ENCODE results near the gene SLC6A11. TPM values are rescaled to one million over a fixed set of nuclear protein-coding genes. Genes with fewer than 3 reads are reported as not detected.

The SLC6A11 gene
- total RNA-seq, 4 donors from 2014 or later = not detected

DNA sequence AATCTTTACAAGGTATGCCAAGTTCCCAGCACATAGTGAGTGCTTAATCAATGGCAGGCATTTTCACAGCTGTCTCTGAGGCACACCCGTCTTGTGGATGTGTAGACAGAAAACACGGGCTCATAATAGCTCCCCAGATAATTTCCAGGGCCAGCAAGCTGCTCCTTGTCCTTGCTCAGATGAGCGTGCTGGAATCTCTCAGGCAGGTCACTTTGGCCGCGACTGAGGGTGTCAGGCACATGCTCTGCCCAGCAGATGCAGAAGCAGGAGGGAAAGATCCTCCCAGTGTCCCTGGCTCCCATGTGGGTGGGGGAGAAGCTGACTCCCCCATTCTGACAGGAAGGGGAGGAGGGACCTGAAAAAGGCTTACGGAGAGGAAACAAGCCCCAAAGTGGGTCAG is 141.0 kb downstream of the SLC6A11 start:
- Histone ChIP-seq H3K9me3 (no peaks in the 10 kb centered on the region), H3K36me3 (no peaks in the 10 kb centered on the region), H3K4me1 (peaks cover 35 to 41% of the 10 kb centered on the region in 2 donors), H3K27me3 (no peaks in the 10 kb centered on the region), H3K4me3 (no peak overlapping the region), H3K27ac (peak overlapping the region; percentile 61 to 73 (median 69))
- intact Hi-C loops (cut with DNase I; ENCODE audit: low total_unique reads) (no loop called here), in situ Hi-C loops (cut with MboI; ENCODE audit: low sequenced_read_pairs in 4 of 4) (loop anchor here in 2 of 4 donors (10.0 to 25.0 kb wide), 2 partner anchors 98 to 705 kb away; no protein-coding TSS in a partner anchor)
- TF ChIP-seq CTCF (IDR thresholded peaks at IDR 0.05 in 4 of 5, conservative IDR thresholded peaks at IDR 0.05 in 1 of 5) (no peak), POLR2A (IDR thresholded peaks at IDR 0.05) (no peak)
- ATAC-seq (peak; percentile 50 to 54), DNase-seq (peak; percentile 56 to 66)

- intact Hi-C loops (cut with DNase I; ENCODE audit: low total_unique reads) = no loop called here
- Histone ChIP-seq H3K4me1 (peaks cover 35 to 41% of the 10 kb centered on the region in 2 donors), H3K27me3 (no peaks in the 10 kb centered on the region), H3K27ac (peak overlapping the region; percentile 61 to 73 (median 69)), H3K4me3 (no peak overlapping the region), H3K9me3 (no peaks in the 10 kb centered on the region), H3K36me3 (no peaks in the 10 kb centered on the region)
- ATAC-seq (peak; percentile 92 to 94), DNase-seq (peak; percentile 80 to 90)
- in situ Hi-C loops (cut with MboI; ENCODE audit: low sequenced_read_pairs in 4 of 4) = loop anchor here in 2 of 4 donors (10.0 to 25.0 kb wide), 2 partner anchors 97 to 704 kb away; no protein-coding TSS in a partner anchor
- TF ChIP-seq POLR2A (IDR thresholded peaks at IDR 0.05) (no peak), CTCF (IDR thresholded peaks at IDR 0.05 in 4 of 5, conservative IDR thresholded peaks at IDR 0.05 in 1 of 5) (no peak)
Observed at GRCh38 chr3:10957976-10958749, 142.1 kb downstream of the SLC6A11 start.

DNA sequence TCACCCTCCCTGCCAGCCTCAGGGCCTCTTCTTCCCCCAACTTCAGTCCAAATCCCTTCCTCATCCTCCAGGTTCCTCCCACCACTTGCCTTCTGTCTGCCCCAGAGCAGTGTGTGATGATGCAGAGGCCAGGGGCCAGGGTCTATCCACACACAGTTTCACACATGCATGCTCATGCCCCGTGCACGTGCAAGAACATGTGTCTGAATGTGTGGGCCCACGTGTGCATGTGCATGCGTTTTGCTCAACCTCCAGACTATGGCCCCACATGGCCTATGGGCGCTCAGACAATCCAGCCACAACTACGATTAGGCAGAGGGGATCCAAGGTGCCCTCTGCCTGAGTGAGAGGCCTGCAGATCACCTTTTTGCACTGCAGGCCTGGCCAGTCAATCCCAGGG is 144.2 kb downstream of the SLC6A11 start:
- no peak overlapping the region for H3K27ac ChIP-seq
- in situ Hi-C loops (cut with MboI; ENCODE audit: low sequenced_read_pairs in 4 of 4) (loop anchor here in 1 of 4 donors (25.0 kb wide), 1 partner anchor 702 kb away; no protein-coding TSS in a partner anchor), intact Hi-C loops (cut with DNase I; ENCODE audit: low total_unique reads) (no loop called here)
- H3K4me3 ChIP-seq = no peak overlapping the region
- DNase-seq = no peak
- H3K27me3 ChIP-seq = no peaks in the 10 kb centered on the region
- TF ChIP-seq POLR2A (IDR thresholded peaks at IDR 0.05) = no peak
- TF ChIP-seq CTCF (IDR thresholded peaks at IDR 0.05 in 4 of 5, conservative IDR thresholded peaks at IDR 0.05 in 1 of 5) = no peak
- ATAC-seq = no peak
- peaks cover 35 to 41% of the 10 kb centered on the region in 2 donors for H3K4me1 ChIP-seq
- no peaks in the 10 kb centered on the region for H3K9me3 ChIP-seq
- no peaks in the 10 kb centered on the region for H3K36me3 ChIP-seq

GRCh38 chr3:10961921-10962320 is 145.9 kb downstream of the SLC6A11 start:
- no peak overlapping the region for H3K27ac ChIP-seq
- peaks cover 0 to 3% (median 0%) of the 10 kb centered on the region in 3 donors for H3K27me3 ChIP-seq
- TF ChIP-seq POLR2A (IDR thresholded peaks at IDR 0.05) (no peak), CTCF (IDR thresholded peaks at IDR 0.05 in 4 of 5, conservative IDR thresholded peaks at IDR 0.05 in 1 of 5) (no peak)
- intact Hi-C loops (cut with DNase I; ENCODE audit: low total_unique reads) = no loop called here
- H3K36me3 ChIP-seq = no peaks in the 10 kb centered on the region
- H3K4me1 ChIP-seq = peaks cover 19 to 25% of the 10 kb centered on the region in 2 donors
- DNase-seq (no peak), ATAC-seq (no peak)
- H3K9me3 ChIP-seq = no peaks in the 10 kb centered on the region
- no peak overlapping the region for H3K4me3 ChIP-seq
- in situ Hi-C loops (cut with MboI; ENCODE audit: low sequenced_read_pairs in 4 of 4) = loop anchor here in 1 of 4 donors (25.0 kb wide), 1 partner anchor 700 kb away; no protein-coding TSS in a partner anchor

All from gastrocnemius medialis (tissue), 4 donors.